Natural killer cell treated with Interleukin-12 subunit alpha and Interleukin-12 subunit beta and Interleukin-15 and Interleukin-18, amount 100 ng/mL, for 72 hours (primary cell): ENCODE measurements around the gene PARVB. TPM values are rescaled to one million over a fixed set of nuclear protein-coding genes. Genes with fewer than 3 reads are reported as not detected.
"Not testable (repeated sequence)": the region's sequence is repeated elsewhere in the genome, so short reads cannot be mapped to it uniquely, and the experiment has no call there.

Experiments used
- ATAC-seq, 2 donors: fragments of 150-1000 bp; cut with Tn5 transposase in 1 of 2; sonication (Bioruptor Pico), chemical (Tn5 transposase) in 1 of 2; 2 replicates each; pipeline ENCODE4 v1.10.0; 2021
- DNase-seq: peaks from one replicate; pipeline ENCODE4 v3.0.0; 2022; ENCODE audit warnings: low spot score
- H3K27ac Mint-ChIP-seq, 2 donors: 1 replicate in 1 of 2; 2 replicates in 1 of 2; pipeline ENCODE4 v1.8.0; 2022; ENCODE audit warnings: mixed read lengths in 2 of 2, mild to moderate bottlenecking in 1 of 2, moderate library complexity in 1 of 2
- H3K27me3 Mint-ChIP-seq, 2 donors: 1 replicate in 1 of 2; 2 replicates in 1 of 2; pipeline ENCODE4 v1.8.0; 2022; ENCODE audit warnings: mixed read lengths in 2 of 2
- H3K36me3 Mint-ChIP-seq: one replicate; pipeline ENCODE4 v1.8.0; 2022; ENCODE audit warnings: mixed read lengths
- H3K4me1 Mint-ChIP-seq, 2 donors: 1 replicate in 1 of 2; 2 replicates in 1 of 2; pipeline ENCODE4 v1.8.0; 2022; ENCODE audit warnings: low read depth in 2 of 2, mixed read lengths in 2 of 2, mild to moderate bottlenecking in 1 of 2
- H3K4me3 Mint-ChIP-seq: one replicate; pipeline ENCODE4 v1.8.0; 2022; ENCODE audit warnings: mixed read lengths
- H3K9me3 Mint-ChIP-seq: 2 replicates; pipeline ENCODE4 v1.8.0; 2022; ENCODE audit warnings: mixed read lengths
- total RNA-seq, 2 donors: library from RNA; stranded (reverse); gene quantifications; one replicate each; pipeline ENCODE4 v1.2.3, GENCODE V29; 2022

Gene PARVB
- total RNA-seq, 2 donors from 2014 or later: 16.9 to 61.3 TPM

DNA sequence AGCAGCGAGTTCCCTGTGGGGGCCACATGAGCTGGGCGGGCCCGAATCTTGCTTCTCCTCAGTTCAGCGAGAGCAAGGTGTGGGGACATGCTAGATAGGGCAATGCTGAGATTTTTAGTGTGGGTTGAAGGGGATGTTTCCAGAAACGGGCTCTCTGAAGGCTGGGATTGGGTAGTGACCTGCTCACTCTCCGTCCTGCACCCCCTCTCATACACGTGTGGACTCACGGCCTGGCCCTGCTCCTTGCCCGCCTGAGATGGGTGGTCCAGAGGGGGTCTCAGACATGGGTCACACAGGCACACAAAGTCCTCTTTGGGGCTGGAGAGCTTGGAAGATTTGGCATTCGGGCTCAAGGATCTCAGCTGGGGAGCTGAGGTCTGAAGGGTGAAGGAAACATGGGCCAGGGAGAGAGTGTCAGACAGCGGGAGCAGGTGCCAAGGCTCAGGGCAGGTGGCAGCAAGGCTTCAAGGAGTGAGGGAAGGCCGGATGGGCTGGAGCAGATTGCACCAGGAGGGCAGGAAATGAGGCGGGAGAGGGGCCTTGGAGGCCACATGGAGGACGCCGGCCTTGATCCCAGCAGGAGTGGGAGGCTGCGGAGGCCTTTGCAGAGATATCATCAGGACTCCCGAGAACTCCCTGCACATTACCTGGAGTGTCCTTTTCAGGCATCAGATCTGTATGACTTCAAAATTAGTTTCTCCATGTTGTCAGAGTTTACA lies 74.1 kb downstream of the PARVB start:
- H3K4me3 Mint-ChIP-seq: no peak overlapping the region
- no peaks in the 10 kb centered on the region for H3K36me3 Mint-ChIP-seq
- no peaks in the 10 kb centered on the region for H3K4me1 Mint-ChIP-seq
- DNase-seq (no peak), ATAC-seq (no peak)
- H3K27me3 Mint-ChIP-seq: no peaks in the 10 kb centered on the region
- no peak overlapping the region for H3K27ac Mint-ChIP-seq
- H3K9me3 Mint-ChIP-seq: no peaks in the 10 kb centered on the region

GRCh38 chr22:44098966-44099530 lies 74.9 kb downstream of the PARVB start:
- Mint-ChIP-seq H3K36me3 (no peaks in the 10 kb centered on the region), H3K4me3 (no peak overlapping the region), H3K9me3 (no peaks in the 10 kb centered on the region), H3K27ac (no peak overlapping the region), H3K27me3 (no peaks in the 10 kb centered on the region), H3K4me1 (no peaks in the 10 kb centered on the region)
- ATAC-seq: no peak
- DNase-seq: no peak

- no peak for DNase-seq
- ATAC-seq: no peak
- Mint-ChIP-seq H3K36me3 (no peaks in the 10 kb centered on the region), H3K27me3 (no peaks in the 10 kb centered on the region), H3K4me1 (no peaks in the 10 kb centered on the region), H3K4me3 (no peak overlapping the region), H3K27ac (no peak overlapping the region), H3K9me3 (no peaks in the 10 kb centered on the region)
These were observed 75.6 kb downstream of the PARVB start for GRCh38 chr22:44099696-44100095.

- Mint-ChIP-seq H3K4me1 (no peaks in the 10 kb centered on the region), H3K36me3 (no peaks in the 10 kb centered on the region), H3K27ac (no peak overlapping the region), H3K27me3 (no peaks in the 10 kb centered on the region), H3K9me3 (no peaks in the 10 kb centered on the region), H3K4me3 (no peak overlapping the region)
- DNase-seq: no peak
- ATAC-seq: no peak
These were observed 76.3 kb downstream of the PARVB start for GRCh38 chr22:44100411-44100810.

DNA sequence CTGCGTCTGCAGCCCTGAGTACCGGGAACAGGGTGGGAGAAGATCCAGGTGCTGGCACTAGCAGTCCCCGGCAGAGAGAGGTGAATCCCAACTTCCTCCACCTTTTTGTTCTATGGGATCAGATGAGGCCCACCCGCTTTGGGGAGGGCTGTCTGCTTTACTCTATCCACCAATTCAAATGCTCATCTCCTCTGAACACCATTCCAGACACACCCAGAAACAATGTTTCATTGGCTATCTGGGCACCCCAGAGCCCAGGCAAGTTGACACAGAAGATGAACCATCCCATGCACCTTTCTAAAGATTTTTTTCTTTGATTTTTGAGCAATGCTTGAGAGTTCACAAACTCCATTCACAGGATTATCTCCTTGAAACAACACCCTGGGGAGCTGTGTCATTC lies 78.0 kb downstream of the PARVB start:
- Mint-ChIP-seq H3K27ac (no peak overlapping the region), H3K4me1 (no peaks in the 10 kb centered on the region), H3K4me3 (no peak overlapping the region), H3K9me3 (no peaks in the 10 kb centered on the region), H3K27me3 (no peaks in the 10 kb centered on the region), H3K36me3 (no peaks in the 10 kb centered on the region)
- ATAC-seq (no peak), DNase-seq (no peak)

DNA sequence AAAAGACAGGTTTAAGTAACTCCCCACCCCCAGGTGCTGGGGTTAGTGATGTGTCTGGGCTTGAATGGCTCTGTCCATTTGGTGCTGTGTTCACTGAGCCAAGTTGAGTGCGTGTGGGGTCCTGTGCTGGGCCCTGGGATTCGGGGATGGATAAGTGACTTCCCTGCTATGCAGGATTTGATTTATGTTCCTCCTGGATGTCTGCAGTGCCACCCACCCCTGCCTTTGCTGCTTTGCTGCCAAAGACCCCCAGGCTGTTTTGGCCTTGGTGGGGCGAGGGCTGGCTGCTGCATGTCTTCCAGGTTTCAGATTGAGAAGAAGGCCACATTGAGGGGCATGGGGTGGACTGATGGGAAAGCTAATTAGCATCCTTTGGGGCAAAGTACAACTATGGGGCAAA lies 78.8 kb downstream of the PARVB start:
- no peaks in the 10 kb centered on the region for H3K9me3 Mint-ChIP-seq
- DNase-seq: no peak
- H3K36me3 Mint-ChIP-seq: no peaks in the 10 kb centered on the region
- no peak overlapping the region for H3K27ac Mint-ChIP-seq
- ATAC-seq: no peak
- no peaks in the 10 kb centered on the region for H3K4me1 Mint-ChIP-seq
- H3K27me3 Mint-ChIP-seq: no peaks in the 10 kb centered on the region
- no peak overlapping the region for H3K4me3 Mint-ChIP-seq

DNA sequence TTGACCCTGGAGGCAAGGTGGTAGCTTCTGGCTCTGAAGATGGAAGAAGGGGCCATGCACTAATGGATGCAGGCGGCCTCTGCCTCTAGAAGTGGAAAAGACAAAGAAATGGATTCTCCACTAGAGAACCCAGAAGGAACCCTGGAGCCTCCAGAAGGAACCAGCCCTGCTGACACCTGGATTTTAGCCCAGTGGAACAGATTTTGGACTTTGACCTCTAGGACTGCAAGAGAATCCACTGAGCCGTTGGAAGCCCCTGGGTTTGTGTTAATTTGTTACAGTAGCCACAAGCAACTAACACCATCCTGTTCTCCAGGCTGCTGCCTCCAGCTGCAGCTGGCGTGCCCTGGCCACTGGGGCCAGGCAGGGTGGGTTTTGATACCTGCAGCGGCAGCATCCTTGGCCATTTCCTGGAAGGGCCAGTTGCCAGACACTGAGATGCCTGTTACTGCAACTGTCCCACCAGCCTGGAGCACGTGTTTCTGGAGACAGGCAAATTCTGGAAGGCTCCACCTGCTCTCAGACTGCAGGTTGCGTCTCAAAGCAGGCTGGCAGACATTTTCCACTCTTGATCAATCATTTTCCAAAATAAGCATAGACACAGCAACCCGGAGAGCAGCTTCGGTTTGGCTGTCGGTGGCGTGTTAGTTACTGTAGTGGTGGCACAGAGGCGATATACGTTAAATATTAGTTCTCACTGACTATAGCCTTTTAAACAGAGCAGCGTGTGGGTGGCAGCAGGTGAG lies 79.8 kb downstream of the PARVB start:
- Mint-ChIP-seq H3K27me3 (no peaks in the 10 kb centered on the region), H3K36me3 (no peaks in the 10 kb centered on the region), H3K9me3 (no peaks in the 10 kb centered on the region), H3K4me1 (no peaks in the 10 kb centered on the region), H3K4me3 (no peak overlapping the region), H3K27ac (no peak overlapping the region)
- DNase-seq (no peak), ATAC-seq (no peak)

DNA sequence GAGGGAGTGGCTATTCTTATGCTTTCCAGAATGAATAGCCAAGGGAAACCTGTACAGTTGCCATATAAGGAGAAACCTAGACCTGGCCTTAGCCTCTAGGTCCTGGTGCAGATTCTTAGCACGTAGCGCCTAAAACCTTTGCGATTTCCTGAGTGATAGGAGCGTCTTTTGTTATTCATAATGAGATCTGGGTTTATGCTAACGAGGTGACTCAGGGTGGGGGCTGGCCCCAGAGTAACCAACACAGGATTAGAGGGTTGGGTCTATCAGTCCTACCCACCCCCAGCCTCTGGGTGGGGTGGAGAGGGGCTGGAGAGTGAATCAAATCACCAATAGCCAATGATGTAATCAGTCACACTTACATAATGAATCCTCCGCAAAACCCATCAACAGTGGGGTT lies 83.2 kb downstream of the PARVB start:
- Mint-ChIP-seq H3K4me3 (no peak overlapping the region), H3K4me1 (no peaks in the 10 kb centered on the region), H3K27ac (no peak overlapping the region), H3K9me3 (no peaks in the 10 kb centered on the region), H3K36me3 (no peaks in the 10 kb centered on the region), H3K27me3 (no peaks in the 10 kb centered on the region)
- ATAC-seq: peak in 1 of 2 donors; percentile 60
- DNase-seq: no peak

DNA sequence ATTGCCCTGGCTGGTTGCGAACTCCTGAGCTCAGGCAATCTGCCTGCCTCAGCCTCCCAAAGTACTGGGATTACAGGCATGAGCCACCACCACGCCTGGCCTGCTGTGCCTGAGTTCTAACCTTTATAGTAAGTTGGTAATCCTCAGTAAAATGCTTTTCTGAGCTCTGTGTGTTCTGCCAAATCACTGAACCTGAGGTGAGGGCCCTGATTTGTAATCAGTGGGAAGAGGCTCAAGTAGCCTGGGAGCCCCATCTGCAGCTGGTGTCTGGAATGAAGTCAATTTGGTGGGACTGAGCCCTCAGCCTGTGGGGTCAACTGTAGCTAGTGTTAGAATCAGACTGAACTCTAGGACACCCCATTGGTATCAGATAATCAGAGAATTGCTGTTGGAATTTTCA lies 84.0 kb downstream of the PARVB start:
- DNase-seq (no peak), ATAC-seq (no peak)
- no peaks in the 10 kb centered on the region for H3K36me3 Mint-ChIP-seq
- no peak overlapping the region for H3K4me3 Mint-ChIP-seq
- no peaks in the 10 kb centered on the region for H3K9me3 Mint-ChIP-seq
- H3K4me1 Mint-ChIP-seq: no peaks in the 10 kb centered on the region
- H3K27ac Mint-ChIP-seq: no peak overlapping the region
- H3K27me3 Mint-ChIP-seq: no peaks in the 10 kb centered on the region

DNA sequence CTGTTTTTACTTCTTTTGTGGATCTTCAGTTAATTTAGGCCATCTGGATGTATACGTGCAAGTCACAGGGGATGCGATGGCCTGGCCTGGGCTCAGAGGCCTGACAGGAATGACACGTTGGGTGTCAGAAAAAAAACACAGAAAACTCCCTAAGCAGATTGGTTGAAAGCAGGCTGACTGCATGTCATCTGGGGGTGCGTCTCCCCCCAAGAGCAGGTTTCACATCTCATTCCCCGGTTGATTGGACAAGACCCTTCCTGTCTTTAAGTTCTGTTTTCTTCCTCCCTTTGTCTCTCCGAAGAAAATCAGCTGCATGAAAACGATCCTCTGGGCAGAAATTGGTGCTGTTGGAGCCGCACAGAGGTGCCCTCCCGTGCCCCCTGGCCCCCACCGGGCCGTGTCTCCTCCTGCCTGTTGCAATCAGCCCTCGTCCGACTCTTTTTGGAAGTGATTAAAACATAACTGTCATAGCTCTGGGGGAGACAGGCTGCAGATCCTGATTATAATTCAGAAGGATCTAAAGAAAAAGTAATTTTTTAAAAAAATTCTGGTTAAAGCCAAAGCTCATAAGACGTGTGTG lies 84.8 kb downstream of the PARVB start:
- ATAC-seq (no peak), DNase-seq (no peak)
- H3K36me3 Mint-ChIP-seq: no peaks in the 10 kb centered on the region
- no peak overlapping the region for H3K4me3 Mint-ChIP-seq
- H3K27ac Mint-ChIP-seq: no peak overlapping the region
- H3K9me3 Mint-ChIP-seq: no peaks in the 10 kb centered on the region
- no peaks in the 10 kb centered on the region for H3K4me1 Mint-ChIP-seq
- no peaks in the 10 kb centered on the region for H3K27me3 Mint-ChIP-seq

DNA sequence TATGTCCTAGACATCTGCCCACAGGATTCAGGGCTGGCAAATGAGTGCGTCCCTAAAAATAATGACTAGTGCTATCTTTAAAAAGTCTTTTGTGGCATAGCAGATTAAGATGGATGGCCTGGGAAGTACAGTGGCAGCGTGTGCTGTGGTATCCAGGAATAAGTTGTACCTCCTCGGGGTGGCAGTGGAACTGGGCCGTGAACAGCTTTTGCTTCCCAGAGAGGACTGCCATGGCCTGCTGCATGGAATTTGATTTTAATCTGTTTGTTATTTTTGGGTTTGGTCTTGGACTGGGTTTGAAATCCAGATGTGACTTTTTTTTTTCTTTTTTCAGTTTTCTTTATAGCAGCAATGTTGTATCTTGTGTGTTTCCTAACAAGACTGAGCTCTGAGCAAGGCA lies 85.3 kb downstream of the PARVB start:
- no peak overlapping the region for H3K4me3 Mint-ChIP-seq
- H3K9me3 Mint-ChIP-seq: no peaks in the 10 kb centered on the region
- DNase-seq: no peak
- no peak for ATAC-seq
- H3K27me3 Mint-ChIP-seq: no peaks in the 10 kb centered on the region
- H3K36me3 Mint-ChIP-seq: no peaks in the 10 kb centered on the region
- no peaks in the 10 kb centered on the region for H3K4me1 Mint-ChIP-seq
- H3K27ac Mint-ChIP-seq: no peak overlapping the region

GRCh38 chr22:44110656-44111055 lies 86.6 kb downstream of the PARVB start:
- H3K4me3 Mint-ChIP-seq, DNase-seq, H3K36me3 Mint-ChIP-seq, H3K27me3 Mint-ChIP-seq, ATAC-seq, H3K9me3 Mint-ChIP-seq, H3K27ac Mint-ChIP-seq, H3K4me1 Mint-ChIP-seq: not testable (repeated sequence)

DNA sequence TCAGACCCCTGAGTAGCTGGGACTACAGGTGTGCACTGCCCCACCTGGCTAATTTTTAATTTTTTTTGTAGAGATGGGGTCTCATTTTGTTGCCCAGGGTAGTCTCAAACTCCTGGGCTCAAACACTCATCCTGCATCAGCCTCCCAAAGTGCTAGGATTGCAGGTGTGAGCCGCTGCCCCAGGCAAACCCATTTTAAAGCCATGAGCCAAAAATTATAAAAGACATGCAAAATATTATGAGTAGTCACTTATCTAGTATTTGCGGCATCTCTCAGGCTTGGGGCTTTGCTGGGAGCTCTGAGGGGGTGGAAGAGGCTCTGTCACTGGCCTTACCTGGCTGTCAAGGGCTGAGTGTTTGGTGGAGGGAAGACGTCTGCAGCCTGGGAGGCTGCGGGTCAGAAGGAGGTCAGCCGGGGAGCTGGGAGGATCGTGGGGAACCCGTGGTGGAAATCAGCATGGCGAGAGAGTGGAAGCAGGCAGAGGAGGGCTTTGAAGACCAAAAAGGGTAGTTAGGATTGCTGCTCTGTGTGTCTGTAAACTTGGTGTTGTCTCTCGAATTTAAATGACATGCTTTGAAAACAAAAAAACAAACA lies 87.6 kb downstream of the PARVB start:
- Mint-ChIP-seq H3K4me3 (no peak overlapping the region), H3K27me3 (no peaks in the 10 kb centered on the region), H3K36me3 (no peaks in the 10 kb centered on the region), H3K27ac (no peak overlapping the region), H3K4me1 (no peaks in the 10 kb centered on the region), H3K9me3 (no peaks in the 10 kb centered on the region)
- DNase-seq (no peak), ATAC-seq (no peak)

- Mint-ChIP-seq H3K27me3 (no peaks in the 10 kb centered on the region), H3K4me1 (no peaks in the 10 kb centered on the region), H3K36me3 (no peaks in the 10 kb centered on the region), H3K4me3 (no peak overlapping the region), H3K9me3 (no peaks in the 10 kb centered on the region), H3K27ac (no peak overlapping the region)
- peak in 1 of 2 donors; percentile 32 for ATAC-seq
- DNase-seq: no peak
These were observed 88.1 kb downstream of the PARVB start for GRCh38 chr22:44112191-44112590.
